ENCODE measurements around the gene TLR10.

TLR10 gene

GRCh38 chr4:38723726-38724474, 58.9 kb downstream of the TLR10 start:
- Histone ChIP-seq H3K27ac (no peak overlapping the region), H3K27me3 (ENCODE audit: insufficient read depth, low read depth) (no peaks in the 10 kb centered on the region), H3K4me2 (no peak overlapping the region), H2AFZ (ENCODE audit: low read depth) (no peak overlapping the region), H3K36me3 (ENCODE audit: insufficient read depth) (no peaks in the 10 kb centered on the region), H3K79me2 (ENCODE audit: insufficient read depth, low read depth) (no peaks in the 10 kb centered on the region), H3K4me3 (IDR thresholded peaks at IDR 0.05; ENCODE audit: insufficient read depth, low read depth, low read length) (no peak overlapping the region), H4K20me1 (ENCODE audit: insufficient read depth) (no peaks in the 10 kb centered on the region), H3K4me1 (ENCODE audit: low read depth, poor library complexity, severe bottlenecking) (no peaks in the 10 kb centered on the region), H3K9ac (no peak overlapping the region)
- TF ChIP-seq, protein P1, sequence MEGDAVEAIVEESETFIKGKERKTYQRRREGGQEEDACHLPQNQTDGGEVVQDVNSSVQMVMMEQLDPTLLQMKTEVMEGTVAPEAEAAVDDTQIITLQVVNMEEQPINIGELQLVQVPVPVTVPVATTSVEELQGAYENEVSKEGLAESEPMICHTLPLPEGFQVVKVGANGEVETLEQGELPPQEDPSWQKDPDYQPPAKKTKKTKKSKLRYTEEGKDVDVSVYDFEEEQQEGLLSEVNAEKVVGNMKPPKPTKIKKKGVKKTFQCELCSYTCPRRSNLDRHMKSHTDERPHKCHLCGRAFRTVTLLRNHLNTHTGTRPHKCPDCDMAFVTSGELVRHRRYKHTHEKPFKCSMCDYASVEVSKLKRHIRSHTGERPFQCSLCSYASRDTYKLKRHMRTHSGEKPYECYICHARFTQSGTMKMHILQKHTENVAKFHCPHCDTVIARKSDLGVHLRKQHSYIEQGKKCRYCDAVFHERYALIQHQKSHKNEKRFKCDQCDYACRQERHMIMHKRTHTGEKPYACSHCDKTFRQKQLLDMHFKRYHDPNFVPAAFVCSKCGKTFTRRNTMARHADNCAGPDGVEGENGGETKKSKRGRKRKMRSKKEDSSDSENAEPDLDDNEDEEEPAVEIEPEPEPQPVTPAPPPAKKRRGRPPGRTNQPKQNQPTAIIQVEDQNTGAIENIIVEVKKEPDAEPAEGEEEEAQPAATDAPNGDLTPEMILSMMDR (conservative IDR thresholded peaks at IDR 0.05; ENCODE audit: low read depth, low read length): no peak

GRCh38 chr4:38723114-38723513, 59.7 kb downstream of the TLR10 start:
- no peaks in the 10 kb centered on the region for H3K36me3 ChIP-seq (ENCODE audit: insufficient read depth)
- no peak overlapping the region for H3K4me2 ChIP-seq
- TF ChIP-seq, protein P1 (conservative IDR thresholded peaks at IDR 0.05; ENCODE audit: low read depth, low read length): no peak
- H3K27me3 ChIP-seq (ENCODE audit: insufficient read depth, low read depth): no peaks in the 10 kb centered on the region
- no peaks in the 10 kb centered on the region for H3K4me1 ChIP-seq (ENCODE audit: low read depth, poor library complexity, severe bottlenecking)
- no peaks in the 10 kb centered on the region for H3K79me2 ChIP-seq (ENCODE audit: insufficient read depth, low read depth)
- H2AFZ ChIP-seq (ENCODE audit: low read depth): no peak overlapping the region
- no peak overlapping the region for H3K27ac ChIP-seq
- H3K9ac ChIP-seq: no peak overlapping the region
- H4K20me1 ChIP-seq (ENCODE audit: insufficient read depth): no peaks in the 10 kb centered on the region
- H3K4me3 ChIP-seq (IDR thresholded peaks at IDR 0.05; ENCODE audit: insufficient read depth, low read depth, low read length): no peak overlapping the region

Data from KMS-11 (cell line).